Stimulated activated CD4-positive, alpha-beta T cell treated with anti-CD3 and anti-CD28 coated beads, Interleukin-2, amount 100 ng/mL, for 48 hours (primary cell): ENCODE measurements around the gene CAMSAP3.
"Not testable (repeated sequence)": the region's sequence is repeated elsewhere in the genome, so short reads cannot be mapped to it uniquely, and the experiment has no call there.

Source experiments
- DNase-seq, 2 donors: peaks; one replicate each; pipeline ENCODE4 v3.0.0-alpha.2; 2020

The CAMSAP3 gene

GRCh38 chr19:7595466-7596133, at the start of gene CAMSAP3:
Gene CAMSAP3 (plus strand): TSS chr19:7595863. CDS start chr19:7596003, 140 bp downstream.
- peak; percentile 32 to 49 for DNase-seq

DNA sequence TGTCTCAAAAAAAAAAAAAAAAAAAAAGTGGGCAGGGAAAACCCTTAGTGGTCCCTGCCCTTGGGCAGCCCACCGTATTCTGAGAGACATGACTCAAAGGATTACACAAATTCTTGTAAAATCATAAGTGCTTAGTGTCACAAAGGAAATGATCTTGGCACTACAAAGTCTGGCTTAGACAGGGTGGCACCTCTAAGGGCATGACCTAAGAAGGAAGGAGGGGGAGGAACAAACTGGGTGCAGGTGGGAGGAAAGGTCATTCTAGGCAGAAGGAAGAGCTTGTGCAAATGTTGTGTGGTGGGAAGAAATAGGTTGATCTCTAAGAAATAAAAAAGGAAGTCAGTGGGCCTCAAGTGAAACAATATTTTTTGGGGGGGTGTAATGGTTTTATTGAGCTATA, 49.8 kb upstream of the CAMSAP3 start:
- no peak for DNase-seq

DNA sequence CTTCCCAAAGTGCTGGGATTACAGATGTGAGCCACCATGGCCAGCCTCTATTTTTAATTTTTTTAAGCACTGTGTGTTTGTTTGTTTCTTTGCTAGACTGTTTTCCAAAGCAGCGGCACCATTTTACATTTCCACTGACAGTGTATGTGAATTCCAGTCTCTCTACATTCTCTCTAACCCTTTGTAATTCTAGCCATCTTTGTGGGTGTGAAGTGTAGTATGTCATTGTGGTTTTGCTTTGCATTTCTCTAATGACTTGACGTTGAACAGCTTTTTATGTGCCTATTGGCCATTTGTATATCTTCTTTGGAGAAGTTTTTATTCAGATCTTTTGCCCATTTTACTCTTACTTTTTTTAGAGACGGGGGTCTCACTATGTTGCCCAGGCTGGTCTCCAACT, 48.5 kb upstream of the CAMSAP3 start:
- DNase-seq, result no peak

DNA sequence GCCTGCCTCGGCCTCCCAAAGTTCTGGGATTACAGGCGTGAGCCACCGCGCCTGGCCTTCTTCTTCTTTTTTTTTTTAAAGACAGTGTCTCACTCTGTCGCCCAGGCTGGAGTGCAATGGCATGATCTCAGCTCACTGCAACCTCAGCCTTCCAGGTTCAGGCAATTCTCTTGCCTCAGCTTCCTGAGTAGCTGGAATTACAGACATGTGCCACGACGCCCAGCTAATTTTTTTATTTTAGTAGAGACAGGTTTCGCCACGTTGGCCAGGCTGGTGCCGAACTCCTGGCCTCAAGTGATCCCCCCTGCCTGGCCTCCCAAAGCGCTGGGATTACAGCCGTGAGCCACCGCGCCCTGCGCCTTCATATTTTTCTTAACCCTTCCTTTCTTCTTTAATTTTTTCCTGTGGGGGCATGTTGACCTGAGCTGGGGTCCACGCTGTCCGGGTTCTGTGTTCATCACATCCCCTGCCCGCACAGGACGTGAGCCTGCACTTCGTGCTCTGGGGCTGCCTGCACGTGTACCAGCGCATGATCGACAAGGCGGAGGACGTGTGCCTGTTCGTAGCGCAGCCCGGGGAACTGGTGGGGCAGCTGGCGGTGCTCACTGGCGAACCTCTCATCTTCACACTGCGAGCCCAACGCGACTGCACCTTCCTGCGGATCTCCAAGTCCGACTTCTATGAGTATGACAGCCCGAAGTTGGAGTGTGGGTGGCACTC, 46.1 kb upstream of the CAMSAP3 start:
- no peak for DNase-seq

DNA sequence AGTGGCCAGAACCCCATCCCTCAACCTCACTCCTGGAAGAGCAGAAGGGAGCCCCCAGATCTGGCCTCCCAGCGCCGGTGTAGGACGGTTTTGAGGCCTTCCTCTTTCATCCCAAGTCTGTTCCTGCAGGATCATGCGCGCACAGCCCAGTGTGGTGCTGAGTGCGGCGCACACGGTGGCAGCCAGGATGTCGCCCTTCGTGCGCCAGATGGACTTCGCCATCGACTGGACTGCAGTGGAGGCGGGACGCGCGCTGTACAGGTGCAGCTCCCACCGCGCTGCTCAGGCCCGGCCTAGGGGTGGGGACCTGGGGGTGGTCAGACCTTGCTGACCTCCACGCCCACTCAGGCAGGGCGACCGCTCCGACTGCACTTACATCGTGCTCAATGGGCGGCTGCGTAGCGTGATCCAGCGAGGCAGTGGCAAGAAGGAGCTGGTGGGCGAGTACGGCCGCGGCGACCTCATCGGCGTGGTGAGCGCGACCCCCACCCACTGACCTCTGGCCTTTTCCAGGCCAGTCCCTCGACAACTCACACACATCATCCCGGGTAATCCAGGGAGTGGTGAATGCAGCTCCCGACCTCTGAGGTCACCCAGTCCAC, 45.4 kb upstream of the CAMSAP3 start:
- no peak for DNase-seq

- DNase-seq, result peak in 1 of 2 donors; percentile 29
These were observed 44.5 kb upstream of the CAMSAP3 start for GRCh38 chr19:7550987-7551761.

- DNase-seq, result no peak
These were observed 42.9 kb upstream of the CAMSAP3 start for GRCh38 chr19:7552781-7553180.

GRCh38 chr19:7554565-7554964, 41.1 kb upstream of the CAMSAP3 start:
- no peak for DNase-seq

- peak; percentile 33 to 44 for DNase-seq
These were observed 40.4 kb upstream of the CAMSAP3 start for GRCh38 chr19:7554990-7555864.

GRCh38 chr19:7556696-7557315, 38.9 kb upstream of the CAMSAP3 start:
- DNase-seq, result no peak

DNA sequence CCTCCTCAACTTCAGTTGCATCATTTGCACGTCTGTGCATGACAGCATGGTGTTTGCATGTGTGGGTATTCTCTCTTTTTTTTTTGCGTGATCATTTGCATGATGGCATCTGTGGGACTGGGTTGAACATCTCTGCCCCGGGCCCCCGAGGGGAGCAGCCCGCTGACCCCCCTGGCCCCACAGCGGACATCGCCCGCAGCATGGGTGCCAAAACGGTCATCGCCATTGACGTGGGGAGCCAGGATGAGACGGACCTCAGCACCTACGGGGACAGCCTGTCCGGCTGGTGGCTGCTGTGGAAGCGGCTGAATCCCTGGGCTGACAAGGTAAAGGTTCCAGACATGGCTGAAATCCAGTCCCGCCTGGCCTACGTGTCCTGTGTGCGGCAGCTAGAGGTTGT, 37.0 kb upstream of the CAMSAP3 start:
- DNase-seq, result no peak

DNA sequence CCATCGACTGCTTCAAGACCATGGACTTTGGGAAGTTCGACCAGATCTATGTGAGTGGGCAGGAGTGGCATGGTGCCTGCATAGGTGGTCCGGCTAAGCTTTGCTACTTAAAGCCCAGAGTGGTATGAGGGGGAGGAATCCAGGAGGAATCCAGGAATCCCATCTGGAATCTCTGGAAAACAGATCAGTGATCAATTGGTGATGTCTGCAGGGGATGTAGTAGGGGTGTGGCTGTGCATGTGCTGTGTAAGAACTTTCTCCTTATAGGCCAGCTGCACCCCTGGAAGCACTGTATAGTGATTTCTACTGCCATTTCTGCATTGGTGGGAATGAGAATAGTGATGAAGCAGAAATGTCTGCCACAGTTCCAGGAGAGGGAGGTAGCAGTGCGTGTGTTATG, 36.6 kb upstream of the CAMSAP3 start:
- no peak for DNase-seq

DNA sequence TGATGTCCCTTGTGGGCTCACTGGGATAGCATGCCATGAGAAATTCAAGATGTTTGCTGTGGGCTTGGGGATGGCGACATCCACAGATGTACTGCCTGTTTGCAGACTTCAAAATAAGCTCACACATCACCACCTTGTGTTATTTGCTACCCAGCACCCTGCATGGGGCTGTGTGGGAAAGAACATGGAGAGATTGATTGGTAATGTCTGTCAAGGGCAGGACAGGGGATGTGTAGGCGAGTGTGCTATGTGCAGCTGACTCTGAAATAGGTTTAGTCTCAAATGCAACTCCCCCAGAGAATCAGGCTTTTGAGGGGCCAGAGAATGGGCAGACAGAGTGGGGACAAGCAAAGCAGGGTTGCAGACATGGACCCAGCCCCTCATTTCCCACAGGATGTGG, 35.4 kb upstream of the CAMSAP3 start:
- DNase-seq, result no peak

GRCh38 chr19:7561325-7561724, 34.3 kb upstream of the CAMSAP3 start:
- no peak for DNase-seq

DNA sequence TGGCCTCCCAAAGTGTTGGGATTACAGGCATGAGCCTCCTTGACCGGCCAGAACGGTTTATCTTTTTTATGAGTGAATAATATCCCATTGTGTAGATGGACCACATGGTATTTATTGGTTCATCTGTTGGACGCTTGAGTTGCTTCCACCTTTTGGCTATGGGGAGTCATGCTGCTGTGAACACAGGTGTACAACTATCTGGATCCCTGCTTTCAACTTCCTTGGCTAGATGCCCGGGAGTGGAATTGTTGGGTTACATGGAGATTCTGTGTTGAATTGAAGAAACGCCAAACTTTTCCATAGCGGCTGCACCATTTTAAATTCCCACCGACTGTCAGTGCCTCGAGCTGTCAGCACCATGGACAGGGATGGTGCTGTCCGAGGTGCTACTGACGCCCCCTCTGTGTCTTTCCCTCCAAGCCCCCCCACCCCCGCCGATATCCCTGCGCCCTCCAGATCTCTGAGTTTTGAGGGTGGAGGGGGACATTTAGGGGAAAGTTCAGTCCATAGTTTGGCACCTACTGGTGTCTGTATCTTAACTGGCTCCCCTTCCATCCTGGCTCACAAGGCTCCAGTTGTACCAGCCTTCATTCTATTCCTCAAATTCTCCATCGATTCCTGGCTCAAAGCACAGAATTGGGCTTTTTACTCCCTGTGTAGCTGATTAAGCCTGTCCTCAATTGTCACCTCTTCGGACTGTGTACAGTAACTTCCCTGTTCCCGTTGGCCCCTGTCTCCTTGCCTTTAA, 32.8 kb upstream of the CAMSAP3 start:
- no peak for DNase-seq

GRCh38 chr19:7564866-7565265, 30.8 kb upstream of the CAMSAP3 start:
- no peak for DNase-seq

- no peak for DNase-seq
These were observed 30.3 kb upstream of the CAMSAP3 start for GRCh38 chr19:7565332-7565731.

DNA sequence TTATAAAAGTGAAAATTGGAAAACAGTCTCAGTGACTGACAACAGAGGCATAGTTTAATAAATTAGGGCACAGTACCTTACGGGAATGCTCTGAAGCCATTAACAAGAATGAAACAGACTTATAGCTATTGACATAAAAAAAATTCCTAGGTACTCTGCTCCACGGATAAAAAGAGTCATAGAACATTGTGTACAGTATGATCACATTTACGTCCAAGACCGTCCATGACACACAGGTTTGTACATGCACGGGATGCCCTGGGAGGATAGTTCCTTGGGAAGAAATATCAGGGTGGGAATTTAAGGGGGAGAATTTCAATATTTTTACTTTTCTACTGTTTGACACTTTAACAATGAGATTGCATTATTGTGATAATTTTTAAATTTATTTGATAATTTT, 24.9 kb upstream of the CAMSAP3 start:
- DNase-seq, result no peak

DNA sequence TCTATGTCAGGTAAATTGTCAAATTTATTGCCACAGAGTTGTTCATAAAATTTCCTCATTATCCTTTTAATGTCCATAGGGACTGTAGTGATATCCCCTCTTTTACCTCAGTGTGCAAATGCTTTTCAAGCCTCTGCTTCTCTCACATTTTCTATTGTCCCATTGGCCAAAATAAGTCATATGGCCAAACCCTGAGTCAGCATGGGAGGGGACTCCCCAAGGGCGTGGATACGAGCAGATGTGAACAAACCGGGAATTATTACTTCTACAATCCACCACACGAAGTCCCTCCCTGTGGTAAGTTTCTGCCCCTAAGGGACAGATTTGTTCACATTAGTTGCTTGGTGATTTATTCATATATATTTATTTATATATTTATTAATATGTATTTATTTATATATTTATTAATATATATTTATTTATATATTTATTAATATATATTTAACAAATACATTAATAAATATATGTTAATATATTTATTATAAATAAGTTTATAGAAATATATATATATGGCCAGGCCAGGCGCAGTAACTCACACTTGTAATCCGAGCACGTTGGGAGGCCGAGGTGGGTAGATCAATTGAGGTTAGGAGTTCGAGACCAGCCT, 20.1 kb upstream of the CAMSAP3 start:
- no peak for DNase-seq

DNA sequence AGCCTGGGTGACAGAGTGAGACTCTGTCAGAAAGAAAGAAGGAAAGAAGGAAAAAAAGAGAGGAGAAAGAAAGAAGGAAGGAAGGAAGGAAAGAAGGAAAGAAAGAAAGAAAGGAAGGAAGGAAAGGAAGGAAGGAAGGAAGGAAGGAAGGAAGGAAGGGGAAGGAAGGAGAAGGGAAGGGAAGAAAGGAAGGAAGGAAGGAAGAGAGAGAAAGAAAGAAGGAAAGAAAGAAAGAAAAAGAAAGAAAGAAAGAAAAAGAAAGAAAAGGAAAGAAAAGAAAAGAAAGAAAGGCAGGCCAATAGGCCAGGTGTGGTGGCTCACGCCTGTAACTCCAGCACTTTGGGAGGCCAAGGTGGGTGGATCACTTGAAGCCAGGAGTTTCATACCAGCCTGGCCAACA, 18.2 kb upstream of the CAMSAP3 start:
- DNase-seq, result not testable (repeated sequence)

DNA sequence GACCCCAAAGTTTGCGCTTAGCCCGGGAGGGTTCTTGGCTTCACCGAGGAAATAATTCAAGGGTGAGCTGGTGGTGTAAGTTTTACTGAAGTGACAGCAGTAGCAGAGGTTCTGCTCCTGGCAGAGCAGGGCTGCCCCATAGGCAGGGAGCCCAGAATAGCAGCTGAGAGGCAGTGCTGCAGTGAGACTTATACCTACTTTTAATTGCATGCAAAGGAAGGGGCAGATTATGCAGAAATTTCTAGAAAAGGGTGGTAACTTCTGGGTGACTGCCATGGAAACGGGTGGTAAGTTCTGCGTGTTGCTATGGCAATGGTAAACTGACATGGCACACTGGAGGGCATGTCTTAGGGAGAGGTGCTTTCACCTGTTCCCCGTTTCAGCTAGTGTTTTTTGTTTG, 17.5 kb upstream of the CAMSAP3 start:
- DNase-seq, result no peak
